ENCODE measurements around the gene CELF2.

CELF2 gene

DNA sequence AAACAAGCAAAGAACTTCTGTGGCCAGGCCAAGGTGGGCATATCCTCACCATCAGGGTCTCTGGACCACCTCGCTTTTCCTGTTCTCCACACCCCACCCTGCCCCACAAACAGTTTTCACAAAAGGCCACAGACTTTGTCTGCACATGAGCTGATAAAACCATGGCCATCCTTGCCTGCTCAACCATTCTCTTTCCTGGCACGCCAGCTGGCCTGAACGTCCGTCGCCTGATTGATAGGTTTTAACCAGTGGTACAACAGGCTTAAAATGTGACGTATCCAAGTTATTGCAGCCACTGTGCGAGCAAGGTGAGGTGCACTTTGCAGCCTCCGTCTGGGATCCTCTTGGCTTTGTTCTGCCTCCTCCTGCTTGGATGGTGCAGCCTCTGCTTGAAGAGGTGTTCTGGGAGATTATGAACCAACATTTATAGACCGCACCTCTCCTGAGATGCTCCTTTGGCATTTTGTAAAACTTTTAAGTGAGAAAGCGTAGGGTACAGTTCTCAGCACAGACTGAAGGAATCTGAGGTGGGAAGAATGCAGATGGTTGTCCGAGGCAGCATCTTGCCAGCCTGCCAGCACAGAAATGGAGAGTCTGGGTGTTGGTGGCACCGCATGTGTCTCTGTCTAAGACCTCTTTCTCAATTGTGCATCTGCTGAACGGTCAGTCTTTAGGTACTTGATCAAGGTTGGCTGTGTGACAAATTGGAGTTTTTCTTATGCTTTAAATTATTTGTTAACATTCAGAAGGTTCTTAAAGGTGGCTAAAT lies 288.3 kb downstream of the CELF2 start:
- FAIRE-seq = no peak

- no peak for FAIRE-seq
Observed at GRCh38 chr10:11307004-11307403, 289.3 kb downstream of the CELF2 start.

DNA sequence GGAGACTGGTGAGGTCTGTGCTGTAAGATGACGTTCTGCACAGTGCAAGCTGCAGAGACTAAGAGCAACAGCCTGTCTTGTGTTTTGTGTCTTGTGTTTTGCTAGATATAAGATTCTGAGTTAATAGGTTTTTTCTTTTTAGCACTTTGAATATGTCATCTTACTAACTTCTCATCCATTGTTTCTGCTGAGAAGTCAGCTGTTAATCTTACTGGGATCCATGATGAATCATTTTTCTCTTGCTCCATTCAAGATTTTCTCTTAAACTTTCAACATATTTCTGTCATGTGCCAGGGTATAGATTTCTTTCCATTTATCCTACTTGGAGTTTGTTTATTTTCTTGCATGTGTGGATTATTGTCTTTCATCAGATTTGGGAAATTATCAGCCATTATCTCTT lies 290.3 kb downstream of the CELF2 start:
- no peak for FAIRE-seq

DNA sequence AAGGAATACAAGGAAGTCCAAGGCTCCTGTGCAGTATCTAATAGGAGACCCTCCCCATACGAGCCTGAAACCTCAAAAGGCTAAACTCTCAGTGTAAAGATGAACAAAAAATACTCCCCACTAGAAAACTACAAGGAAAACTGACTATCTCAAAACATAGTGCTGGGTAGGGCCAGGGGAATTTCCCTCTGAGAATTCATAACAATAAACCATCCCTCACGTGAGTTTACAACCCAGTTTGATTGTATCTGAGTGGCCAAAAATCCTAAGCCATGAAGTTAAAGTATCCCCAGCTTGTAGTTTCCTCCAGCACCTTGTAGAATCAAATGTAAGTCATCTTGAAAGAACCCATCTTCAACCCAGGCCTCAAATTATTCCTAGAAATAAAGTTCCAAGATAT lies 293.4 kb downstream of the CELF2 start:
- FAIRE-seq = no peak

GRCh38 chr10:11313463-11313862 lies 295.8 kb downstream of the CELF2 start:
- FAIRE-seq = no peak

GRCh38 chr10:11317936-11318670 lies 300.4 kb downstream of the CELF2 start:
- no peak for FAIRE-seq

- FAIRE-seq = no peak
Observed at GRCh38 chr10:11318826-11319598, 301.3 kb downstream of the CELF2 start.

DNA sequence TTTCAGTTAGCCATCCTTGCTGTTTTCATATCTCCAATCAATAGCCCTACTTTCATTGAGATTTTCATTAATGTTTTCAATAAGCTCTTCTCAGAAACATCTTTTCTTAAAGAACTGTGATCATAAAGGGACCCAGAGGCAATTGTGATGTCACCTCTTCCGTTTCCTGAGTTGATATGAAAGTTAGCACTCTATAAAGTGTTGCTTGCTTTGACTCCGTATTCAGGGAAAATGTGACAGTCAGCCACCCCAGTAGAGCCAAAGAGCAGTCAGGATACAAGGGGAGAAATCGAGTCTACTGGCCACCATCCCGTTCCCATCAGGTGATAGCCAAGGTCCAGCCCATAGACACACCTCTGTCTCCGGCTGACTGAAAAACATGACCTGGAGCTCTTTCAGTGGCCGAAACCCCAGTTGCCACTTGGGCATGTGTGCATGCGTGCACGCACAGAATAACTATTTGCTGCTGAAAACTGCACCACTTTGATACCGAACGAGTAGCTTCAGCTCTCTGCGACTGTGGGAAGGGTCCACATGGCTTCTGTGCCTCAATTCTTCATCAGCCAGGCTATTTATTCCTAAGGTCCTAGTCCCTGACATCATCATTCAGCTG lies 302.4 kb downstream of the CELF2 start:
- no peak for FAIRE-seq

DNA sequence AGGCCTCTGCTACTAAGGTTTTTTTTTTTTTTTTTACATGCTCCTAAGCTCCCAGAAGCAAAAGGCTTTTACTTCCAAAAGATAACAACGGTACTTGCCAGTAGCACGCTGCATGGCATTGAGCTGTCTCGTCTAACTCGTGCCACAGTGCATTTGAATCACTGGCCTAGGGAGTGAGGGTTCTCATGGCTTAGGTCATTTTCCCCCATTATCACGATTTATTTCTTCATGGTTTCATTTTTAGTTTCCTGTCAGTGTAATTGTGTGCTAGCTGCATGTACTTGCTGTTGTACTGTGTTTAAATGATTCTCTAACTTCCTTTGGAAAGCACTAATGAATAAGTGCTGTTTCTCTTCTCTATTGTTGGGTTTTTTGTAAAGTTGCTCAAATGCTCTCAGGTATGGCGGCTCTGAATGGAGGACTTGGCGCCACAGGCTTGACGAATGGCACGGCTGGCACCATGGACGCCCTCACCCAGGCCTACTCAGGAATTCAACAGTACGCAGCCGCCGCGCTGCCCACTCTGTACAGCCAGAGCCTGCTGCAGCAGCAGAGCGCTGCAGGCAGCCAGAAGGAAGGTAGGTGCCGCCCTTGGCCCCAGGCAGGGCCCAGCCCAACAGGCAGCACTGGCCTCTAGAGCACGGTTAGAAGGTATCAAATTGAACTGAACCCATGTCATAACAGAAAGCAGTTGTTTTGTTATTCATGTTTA lies 303.3 kb downstream of the CELF2 start:
- no peak for FAIRE-seq

DNA sequence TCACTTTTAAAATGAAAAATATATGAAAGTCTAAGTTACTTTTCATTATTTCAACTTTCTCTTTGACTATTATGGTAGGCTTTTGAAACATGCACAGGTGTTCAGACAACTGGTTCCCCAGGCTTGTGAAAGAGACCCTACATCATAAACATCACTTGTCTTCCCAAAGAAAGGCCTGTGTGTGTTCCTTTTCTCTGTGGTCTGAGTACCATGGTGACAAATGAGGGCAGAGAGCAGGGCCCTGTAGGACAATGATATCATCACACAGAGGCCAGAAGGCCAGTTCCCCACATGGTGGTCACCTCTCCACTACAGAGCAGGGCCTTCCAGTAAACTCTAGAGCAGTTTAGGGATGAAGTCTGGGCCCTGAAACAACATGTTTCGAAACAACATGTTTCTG lies 305.0 kb downstream of the CELF2 start:
- no peak for FAIRE-seq

GRCh38 chr10:11324761-11325321 lies 307.2 kb downstream of the CELF2 start:
- no peak for FAIRE-seq

GRCh38 chr10:11325817-11326216 lies 308.1 kb downstream of the CELF2 start:
- no peak for FAIRE-seq

DNA sequence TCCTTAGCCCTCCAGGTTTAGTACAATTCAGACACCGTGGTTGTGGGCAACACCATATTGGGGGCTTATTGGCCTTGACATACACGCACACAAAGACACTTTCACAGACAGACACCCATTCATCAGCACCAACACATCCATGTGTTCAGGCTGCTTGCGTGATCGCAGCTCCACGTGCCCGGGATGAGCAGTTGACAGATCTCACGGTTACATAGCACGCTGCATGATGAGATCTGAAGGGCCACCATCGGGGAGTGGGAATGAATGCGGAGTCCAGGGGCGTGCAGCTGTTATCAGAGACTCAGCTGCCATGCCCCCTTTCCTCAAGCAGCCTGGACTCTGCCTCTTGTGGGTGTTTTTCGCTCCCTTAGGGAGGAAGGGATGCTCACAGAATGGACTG lies 308.6 kb downstream of the CELF2 start:
- FAIRE-seq = no peak

- no peak for FAIRE-seq
Observed at GRCh38 chr10:11326913-11327616, 309.4 kb downstream of the CELF2 start.

- no peak for FAIRE-seq
Observed at GRCh38 chr10:11328264-11329061, 310.8 kb downstream of the CELF2 start.

DNA sequence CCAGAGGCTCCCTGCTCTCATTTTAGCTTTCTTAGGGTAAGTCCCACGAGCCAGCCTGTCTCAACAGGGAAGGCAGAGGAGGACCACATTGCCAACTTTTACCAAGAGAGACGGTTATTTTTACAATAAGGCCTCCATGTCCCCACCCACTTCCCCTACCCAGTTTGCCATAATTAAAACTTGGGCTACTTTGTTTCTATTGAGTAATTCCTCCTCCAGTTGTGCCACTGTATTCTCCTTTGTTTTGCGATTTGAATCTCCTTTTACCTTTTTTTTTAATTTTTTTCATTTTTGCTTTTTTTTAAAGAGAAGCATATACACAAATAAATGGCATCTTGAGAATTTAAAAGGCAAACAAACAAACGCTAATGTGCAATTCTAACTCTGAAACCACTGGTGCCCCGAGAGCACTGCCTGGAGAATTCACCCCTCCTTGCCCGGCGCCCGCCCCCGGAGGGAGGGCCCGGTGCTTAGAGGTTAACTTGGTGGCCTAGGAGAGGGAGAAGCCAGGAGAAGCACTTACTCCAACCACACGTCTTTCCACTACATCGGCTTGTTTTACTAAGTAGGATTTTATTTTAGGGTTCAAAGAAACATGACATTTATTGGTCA lies 311.5 kb downstream of the CELF2 start:
- no peak for FAIRE-seq

DNA sequence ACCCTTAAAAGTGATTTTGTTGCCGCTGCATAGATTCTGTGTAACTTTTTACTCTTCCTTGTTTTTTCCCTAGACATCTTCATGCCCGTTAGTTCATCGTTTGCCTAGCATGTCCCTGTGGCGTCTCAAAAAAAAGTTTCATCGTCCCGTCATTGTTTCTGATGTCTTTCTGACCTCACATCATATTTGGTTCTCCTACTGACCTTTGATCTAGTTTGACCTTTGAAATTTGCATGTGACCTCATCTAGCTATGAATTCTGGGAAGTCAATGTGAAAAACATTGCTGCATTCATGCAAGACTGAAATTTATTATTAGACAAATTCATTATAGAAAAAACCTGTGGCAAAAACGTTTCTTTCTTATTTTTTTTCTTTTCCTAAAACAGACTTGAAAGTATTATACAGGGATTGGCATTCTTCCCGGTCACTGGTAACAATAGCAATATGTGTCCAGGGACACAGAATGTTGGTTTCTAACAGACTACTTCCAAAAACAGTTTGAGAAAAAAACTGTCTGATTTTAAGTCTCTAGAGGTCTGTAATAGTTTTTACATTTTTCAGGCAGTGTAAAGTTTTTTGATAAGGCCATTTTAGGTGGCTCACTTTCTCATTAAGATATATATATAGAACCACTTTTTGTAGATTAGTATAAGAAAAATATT lies 312.8 kb downstream of the CELF2 start:
- FAIRE-seq = no peak

- FAIRE-seq = no peak
Observed at GRCh38 chr10:11331046-11331577, 313.4 kb downstream of the CELF2 start.

- no peak for FAIRE-seq
Observed at GRCh38 chr10:11331726-11332125, 314.1 kb downstream of the CELF2 start.

Data from TTC549 (cell line).